ENCODE data around the gene B4GALT4. TPM values are rescaled to one million over a fixed set of nuclear protein-coding genes. Genes with fewer than 3 reads are reported as not detected.
A peak's percentile ranks its signal among the peaks of the same experiment; 100 is the strongest.
"Not testable (repeated sequence)": the region's sequence is repeated elsewhere in the genome, so short reads cannot be mapped to it uniquely, and the experiment has no call there.

B4GALT4 gene, protein sequence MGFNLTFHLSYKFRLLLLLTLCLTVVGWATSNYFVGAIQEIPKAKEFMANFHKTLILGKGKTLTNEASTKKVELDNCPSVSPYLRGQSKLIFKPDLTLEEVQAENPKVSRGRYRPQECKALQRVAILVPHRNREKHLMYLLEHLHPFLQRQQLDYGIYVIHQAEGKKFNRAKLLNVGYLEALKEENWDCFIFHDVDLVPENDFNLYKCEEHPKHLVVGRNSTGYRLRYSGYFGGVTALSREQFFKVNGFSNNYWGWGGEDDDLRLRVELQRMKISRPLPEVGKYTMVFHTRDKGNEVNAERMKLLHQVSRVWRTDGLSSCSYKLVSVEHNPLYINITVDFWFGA
- total RNA-seq, result 10.1 and 18.2 TPM in 2 replicates
- polyA plus RNA-seq (2012), result 37.1 TPM

GRCh38 chr3:119240591-119241434, at the start of gene B4GALT4:
TSS of gene B4GALT4 (minus strand) at chr3:119240878. CDS start at chr3:119230099, 10,779 bp downstream.
- peak; percentile 87 for DNase-seq (ENCODE audit: low read depth)

DNA sequence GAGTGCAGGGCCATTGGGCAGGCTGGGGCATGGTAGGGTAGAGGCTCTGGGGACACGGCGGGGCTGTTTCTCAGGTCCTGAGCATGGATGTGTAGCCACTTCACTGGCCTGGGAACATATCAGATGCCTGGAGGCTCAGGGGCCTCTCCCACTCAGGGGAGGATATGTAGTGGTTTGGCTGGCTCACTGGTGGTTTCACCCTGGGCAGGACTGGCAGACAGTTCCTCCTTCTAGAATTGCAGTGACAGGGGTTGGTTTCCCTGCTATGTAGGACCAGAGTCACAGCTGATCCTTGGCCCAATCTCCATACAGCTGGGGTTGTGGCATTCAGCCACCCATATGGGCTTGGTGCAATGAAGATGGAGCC, 48.7 kb upstream of the B4GALT4 start:
- peak; percentile 88 for DNase-seq (ENCODE audit: low read depth)

DNA sequence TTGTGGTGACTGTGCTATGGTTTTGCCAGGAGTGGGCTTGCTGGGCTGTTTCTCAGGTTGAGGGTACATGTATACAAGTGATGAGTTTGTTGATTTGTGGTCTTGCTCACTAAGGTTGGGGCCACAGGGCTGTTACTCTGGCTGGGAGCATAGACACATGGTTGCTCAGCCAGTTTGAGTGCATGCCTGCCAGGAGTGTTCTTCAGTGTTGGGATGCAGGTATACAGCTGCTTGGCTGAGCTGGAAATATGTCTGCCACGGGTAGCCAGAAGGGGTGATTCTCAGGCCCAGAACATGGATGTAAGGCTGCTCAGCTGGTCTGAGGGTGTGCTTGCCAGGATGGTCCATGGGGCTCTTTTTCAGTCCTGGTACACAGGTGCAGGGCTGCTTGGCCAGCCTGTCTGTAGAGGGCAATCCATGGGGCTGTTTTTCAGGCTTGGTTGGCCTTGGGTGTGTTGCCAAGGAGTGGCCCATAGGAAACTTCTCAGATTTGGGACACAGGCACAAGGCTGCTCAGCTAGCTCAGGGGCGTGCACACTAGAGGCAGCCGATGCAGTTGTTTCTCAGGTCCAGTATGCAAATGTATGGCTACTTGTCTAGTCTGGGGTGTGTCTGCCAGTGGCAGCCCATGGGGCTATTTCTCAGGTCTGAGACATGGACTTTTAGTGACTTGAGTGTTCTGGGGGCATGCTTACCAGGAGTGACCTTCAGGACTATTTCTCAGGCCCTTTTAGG, 48.2 kb upstream of the B4GALT4 start:
- no peak for DNase-seq (ENCODE audit: low read depth)

- no peak for DNase-seq (ENCODE audit: low read depth)
These were observed 39.0 kb upstream of the B4GALT4 start for GRCh38 chr3:119279584-119280243.

DNA sequence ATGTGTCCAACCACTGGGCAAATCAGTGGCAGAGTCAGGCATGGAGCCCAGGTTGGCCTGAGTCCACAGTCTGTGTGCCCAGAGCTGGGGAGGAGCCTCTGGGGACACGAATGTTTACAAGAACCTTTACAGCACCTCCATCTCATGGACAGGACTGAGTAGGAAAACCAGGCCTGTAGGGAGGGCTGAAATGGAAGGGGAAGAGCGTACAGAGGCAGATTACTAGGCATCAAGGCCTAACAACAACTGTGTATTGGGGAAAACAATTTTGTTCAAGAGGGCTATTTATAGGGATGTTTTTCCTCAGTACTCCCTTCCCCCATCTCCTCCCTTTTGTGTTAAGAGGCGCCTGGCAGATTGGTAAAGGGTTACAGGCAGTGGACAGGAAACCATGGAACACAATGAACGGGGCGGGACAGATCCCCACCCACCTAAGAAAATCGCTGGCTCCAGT, 38.5 kb upstream of the B4GALT4 start:
- DNase-seq (ENCODE audit: low read depth), result no peak

- DNase-seq (ENCODE audit: low read depth), result no peak
These were observed 36.0 kb upstream of the B4GALT4 start for GRCh38 chr3:119276680-119277079.

GRCh38 chr3:119270212-119270611, 29.5 kb upstream of the B4GALT4 start:
- DNase-seq (ENCODE audit: low read depth), result not testable (repeated sequence)

GRCh38 chr3:119261055-119261454, 20.4 kb upstream of the B4GALT4 start:
- DNase-seq (ENCODE audit: low read depth), result no peak

GRCh38 chr3:119259821-119260220, 19.1 kb upstream of the B4GALT4 start:
- DNase-seq (ENCODE audit: low read depth), result no peak

GRCh38 chr3:119258915-119259314, 18.2 kb upstream of the B4GALT4 start:
- DNase-seq (ENCODE audit: low read depth), result no peak

- no peak for DNase-seq (ENCODE audit: low read depth)
These were observed 17.2 kb upstream of the B4GALT4 start for GRCh38 chr3:119257654-119258410.

- no peak for DNase-seq (ENCODE audit: low read depth)
These were observed 16.4 kb upstream of the B4GALT4 start for GRCh38 chr3:119257111-119257510.

- DNase-seq (ENCODE audit: low read depth), result no peak
These were observed 14.5 kb upstream of the B4GALT4 start for GRCh38 chr3:119255214-119255613.

DNA sequence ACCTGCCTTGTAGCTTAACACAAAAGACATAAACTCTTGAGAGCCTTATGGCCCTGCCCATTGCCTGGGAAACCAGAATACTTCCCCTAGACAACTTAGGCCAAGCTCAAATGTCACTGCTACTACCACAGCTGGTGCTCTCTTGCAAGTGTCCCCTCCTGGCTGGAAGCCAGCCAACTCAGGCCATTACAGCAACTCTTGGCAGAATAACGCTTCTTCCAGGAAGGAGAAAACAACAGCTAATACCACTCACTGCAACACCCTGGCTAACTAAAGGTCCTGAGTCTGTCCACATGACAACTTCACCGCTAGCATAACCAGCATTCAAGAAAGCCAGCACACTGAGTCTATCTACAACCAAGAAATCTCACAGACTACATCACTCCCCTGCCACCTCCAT, 5.1 kb upstream of the B4GALT4 start:
- peak; percentile 84 for DNase-seq (ENCODE audit: low read depth)

DNA sequence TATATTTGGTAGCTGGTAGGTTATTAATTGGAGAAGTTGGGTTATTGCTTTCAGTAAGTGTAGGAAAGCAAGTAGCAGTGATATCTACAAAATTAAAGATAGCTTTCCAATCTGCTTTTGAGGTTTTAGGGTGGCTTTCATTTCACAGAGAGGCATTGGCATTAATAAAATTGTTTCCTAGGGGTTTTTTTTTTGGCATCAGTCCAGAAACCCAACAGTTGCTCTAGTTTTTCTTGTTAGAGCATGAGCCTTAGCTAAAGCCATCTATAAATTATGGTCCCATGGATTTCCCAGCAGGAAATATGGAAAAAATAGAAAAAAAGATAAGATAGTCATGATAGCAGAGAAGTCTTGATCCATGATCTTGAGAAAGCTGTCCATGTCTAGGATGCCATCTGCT, 3.0 kb upstream of the B4GALT4 start:
- DNase-seq (ENCODE audit: low read depth), result no peak

DNA sequence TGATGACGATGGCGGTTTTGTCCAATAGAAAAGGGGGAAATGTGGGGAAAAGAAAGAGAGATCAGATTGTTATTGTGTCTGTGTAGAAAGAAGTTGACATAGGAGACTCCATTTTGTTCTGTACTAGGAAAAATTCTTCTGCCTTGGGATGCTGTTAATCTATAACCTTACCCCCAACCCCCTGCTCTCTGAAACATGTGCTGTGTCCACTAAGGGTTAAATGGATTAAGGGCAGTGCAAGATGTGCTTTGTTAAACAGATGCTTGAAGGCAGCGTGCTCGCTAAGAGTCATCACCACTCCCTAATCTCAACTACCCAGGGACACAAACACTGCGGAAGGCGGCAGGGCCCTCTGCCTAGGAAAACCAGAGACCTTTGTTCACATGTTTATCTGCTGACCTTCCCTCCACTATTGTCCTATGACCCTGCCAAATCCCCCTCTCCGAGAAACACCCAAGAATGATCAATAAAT, 2.4 kb upstream of the B4GALT4 start:
- not testable (repeated sequence) for DNase-seq (ENCODE audit: low read depth)

DNA sequence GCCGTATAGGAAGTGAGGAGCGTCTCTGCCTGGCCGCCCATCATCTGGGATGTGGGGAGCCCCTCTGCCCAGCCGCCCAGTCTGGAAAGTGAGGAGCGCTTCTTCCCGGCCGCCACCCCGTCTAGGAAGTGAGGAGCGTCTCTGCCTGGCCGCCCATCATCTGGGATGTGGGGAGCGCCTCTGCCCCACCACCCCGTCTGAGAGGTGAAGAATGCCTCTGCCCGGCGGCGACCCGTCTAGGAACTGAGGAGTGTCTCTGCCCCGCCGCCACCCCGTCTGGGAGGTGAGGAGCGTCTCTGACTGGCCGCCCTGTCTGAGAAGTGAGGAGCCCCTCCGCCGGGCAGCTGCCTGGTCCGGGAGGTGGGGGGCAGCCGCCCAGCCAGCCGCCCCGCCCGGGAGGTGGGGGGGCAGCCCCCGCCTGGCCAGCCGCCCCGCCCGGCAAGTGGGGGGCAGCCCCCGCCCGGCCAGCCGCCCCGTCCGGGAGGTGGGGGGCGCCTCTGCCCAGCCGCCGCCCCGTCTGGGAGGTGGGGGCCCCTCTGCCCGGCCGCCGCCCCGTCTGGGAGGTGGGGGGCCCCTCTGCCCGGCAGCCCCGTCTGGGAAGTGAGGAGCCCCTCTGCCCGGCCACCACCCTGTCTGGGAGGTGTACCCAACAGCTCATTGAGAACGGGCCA, 1.8 kb upstream of the B4GALT4 start:
- DNase-seq (ENCODE audit: low read depth), result not testable (repeated sequence)

- peak; percentile 41 for DNase-seq (ENCODE audit: low read depth)
These were observed 532 bp downstream of the B4GALT4 start for GRCh38 chr3:119240101-119240590.

DNA sequence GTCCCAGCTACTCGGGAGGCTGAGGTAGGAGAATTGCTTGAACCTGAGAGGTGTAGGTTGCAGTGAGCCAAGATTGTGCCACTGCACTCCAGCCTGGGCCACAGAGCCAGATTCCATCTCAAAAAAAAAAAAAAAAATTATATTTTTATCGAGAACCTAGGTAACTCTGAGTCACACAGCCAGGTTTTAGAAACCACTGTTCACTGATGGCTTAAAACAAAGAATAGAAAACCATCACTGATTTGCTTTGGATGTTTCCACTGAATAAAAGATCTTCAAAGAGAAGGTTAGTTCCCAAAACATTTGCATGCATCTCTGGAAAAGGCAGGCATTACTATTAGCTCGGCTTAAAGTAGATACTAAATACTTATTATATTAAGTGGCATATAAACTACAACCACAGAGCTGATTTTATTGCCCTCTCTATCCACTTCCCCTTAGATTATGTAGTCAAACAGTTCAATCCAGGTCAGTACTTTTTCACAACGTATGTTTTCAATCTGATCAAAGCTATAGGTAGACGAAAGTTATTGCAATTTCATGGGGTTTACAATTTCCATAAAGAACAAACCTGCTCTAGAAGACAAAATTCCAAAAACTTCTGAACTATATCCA, 1.4 kb downstream of the B4GALT4 start:
- DNase-seq (ENCODE audit: low read depth), result no peak
